GM23248 (cell line): ENCODE measurements around the gene OLFM1. TPM values are rescaled to one million over a fixed set of nuclear protein-coding genes. Genes with fewer than 3 reads are reported as not detected.

Experiments
- DNase-seq: peaks from one replicate; pipeline ENCODE4 v3.0.0-alpha.2; 2015
- H2AFZ ChIP-seq: fragments of 200-600 bp; sonication (generic); 2 replicates; pipeline ENCODE4 v1.6.1; 2016; ENCODE audit warnings: antibody characterized with exemption
- H3F3A ChIP-seq: fragments of 200-600 bp; sonication (generic); 2 replicates; pipeline ENCODE4 v1.6.1; 2016; ENCODE audit warnings: mild to moderate bottlenecking, antibody characterized with exemption, mixed run types; ENCODE audit not compliant: insufficient read depth
- H3K27ac ChIP-seq: fragments of 200-600 bp; sonication (generic); 2 replicates; pipeline ENCODE4 v1.5.1; 2016; ENCODE audit warnings: mild to moderate bottlenecking
- H3K27me3 ChIP-seq: fragments of 200-600 bp; sonication (generic); replicated peaks from 2 replicates; pipeline ENCODE4 v1.6.1; 2016; ENCODE audit warnings: mild to moderate bottlenecking; ENCODE audit not compliant: insufficient read depth
- H3K36me3 ChIP-seq: fragments of 200-600 bp; sonication (generic); 2 replicates; pipeline ENCODE4 v1.6.1; 2016; ENCODE audit warnings: low read depth, mild to moderate bottlenecking
- H3K4me1 ChIP-seq: fragments of 200-600 bp; sonication (generic); 2 replicates; pipeline ENCODE4 v1.6.1; 2016; ENCODE audit warnings: mild to moderate bottlenecking; ENCODE audit not compliant: insufficient read depth
- H3K4me2 ChIP-seq: fragments of 200-600 bp; sonication (generic); one replicate; pipeline ENCODE4 v1.6.1; 2016; ENCODE audit warnings: mild to moderate bottlenecking; ENCODE audit not compliant: unreplicated experiment
- H3K4me3 ChIP-seq: fragments of 200-600 bp; sonication (generic); 2 replicates; pipeline ENCODE4 v1.5.1; 2016; ENCODE audit warnings: mild to moderate bottlenecking
- H3K79me2 ChIP-seq: fragments of 200-600 bp; sonication (generic); 2 replicates; pipeline ENCODE4 v1.6.1; 2016; ENCODE audit warnings: mild to moderate bottlenecking; ENCODE audit not compliant: insufficient read depth
- H3K9ac ChIP-seq: fragments of 200-600 bp; sonication (generic); 2 replicates; pipeline ENCODE4 v1.6.1; 2016; ENCODE audit warnings: mild to moderate bottlenecking
- H3K9me2 ChIP-seq: fragments of 200-600 bp; sonication (generic); 2 replicates; pipeline ENCODE4 v1.6.1; 2016; ENCODE audit warnings: mixed run types, mild to moderate bottlenecking, moderate library complexity; ENCODE audit not compliant: insufficient read depth
- H3K9me3 ChIP-seq: fragments of 200-600 bp; sonication (generic); one replicate; pipeline ENCODE4 v1.6.1; 2017; ENCODE audit warnings: low read depth
- H4K20me1 ChIP-seq: fragments of 200-600 bp; sonication (generic); 2 replicates; pipeline ENCODE4 v1.6.0; 2016; ENCODE audit not compliant: insufficient read depth
- EZH2 ChIP-seq: fragments of 200-600 bp; sonication (generic); IDR thresholded peaks from 2 replicates; pipeline ENCODE4 v1.6.1; 2018; ENCODE audit warnings: antibody characterized with exemption, mild to moderate bottlenecking; ENCODE audit not compliant: insufficient read depth, poor library complexity, severe bottlenecking
- EZH2phosphoT487 ChIP-seq: fragments of 200-600 bp; sonication (generic); IDR thresholded peaks from 2 replicates; pipeline ENCODE4 v1.6.1; 2018; ENCODE audit warnings: antibody characterized with exemption, moderate library complexity, mild to moderate bottlenecking, low read depth; ENCODE audit not compliant: insufficient read depth
- WGBS, 2 experiments: methylation state at CpG; one replicate each; pipeline ENCODE4 v1.1.6; 2015 to 2017; ENCODE audit warnings: low lambda C conversion rate in 2 of 2, low coverage in 1 of 2; ENCODE audit errors: missing lambda C conversion rate in 2 of 2; 5-methylcytosine and 5-hydroxymethylcytosine counted together
- in situ Hi-C: fragments of 300-500 bp; cut with MboI; formaldehyde crosslinking; loops from 2 replicates; pipeline ENCODE4 v1.15.0; 2020
- polyA plus RNA-seq: library from polyadenylated mRNA; unstranded; fragments of >200 nt; fragmentation: Nextera tagmentation; extraction: Ambion mirVana; gene quantifications from 2 replicates; pipeline ENCODE4 v1.2.1, GENCODE V29; 2016
- total RNA-seq: library from RNA; depleted of rRNA; stranded (reverse); fragments of >200 nt; shearing (Covaris generic); gene quantifications from 2 replicates; pipeline ENCODE4 v1.2.3, GENCODE V29; 2014

The OLFM1 gene
- total and polyA plus RNA-seq, 2 experiments from 2014 or later: 17.0 to 31.4 TPM

GRCh38 chr9:135134268-135135022, 47.0 kb downstream of the OLFM1 start:
- H3K9ac ChIP-seq: no peak overlapping the region
- TF ChIP-seq EZH2: no peak
- TF ChIP-seq EZH2phosphoT487: no peak
- H3K9me2 ChIP-seq: no peaks in the 10 kb centered on the region
- no peak overlapping the region for H2AFZ ChIP-seq
- no peaks in the 10 kb centered on the region for H3K9me3 ChIP-seq
- H3K4me3 ChIP-seq: no peak overlapping the region
- H3K27ac ChIP-seq: no peak overlapping the region
- H3K4me1 ChIP-seq: 0 out of 2 replicates have a peak, but pooled peaks cover 3% of the 10 kb centered on the region
- H3F3A ChIP-seq: no peaks in the 10 kb centered on the region
- H3K4me2 ChIP-seq: no peak overlapping the region
- peaks cover 8% of the 10 kb centered on the region for H3K27me3 ChIP-seq
- DNase-seq: no peak
- H3K79me2 ChIP-seq: no peaks in the 10 kb centered on the region
- no peaks in the 10 kb centered on the region for H4K20me1 ChIP-seq
- WGBS, 2 experiments: 15 to 18% methylated on average over 22 to 28 of the region's 28 CpGs
- no peaks in the 10 kb centered on the region for H3K36me3 ChIP-seq
- in situ Hi-C loops: no loop called here

DNA sequence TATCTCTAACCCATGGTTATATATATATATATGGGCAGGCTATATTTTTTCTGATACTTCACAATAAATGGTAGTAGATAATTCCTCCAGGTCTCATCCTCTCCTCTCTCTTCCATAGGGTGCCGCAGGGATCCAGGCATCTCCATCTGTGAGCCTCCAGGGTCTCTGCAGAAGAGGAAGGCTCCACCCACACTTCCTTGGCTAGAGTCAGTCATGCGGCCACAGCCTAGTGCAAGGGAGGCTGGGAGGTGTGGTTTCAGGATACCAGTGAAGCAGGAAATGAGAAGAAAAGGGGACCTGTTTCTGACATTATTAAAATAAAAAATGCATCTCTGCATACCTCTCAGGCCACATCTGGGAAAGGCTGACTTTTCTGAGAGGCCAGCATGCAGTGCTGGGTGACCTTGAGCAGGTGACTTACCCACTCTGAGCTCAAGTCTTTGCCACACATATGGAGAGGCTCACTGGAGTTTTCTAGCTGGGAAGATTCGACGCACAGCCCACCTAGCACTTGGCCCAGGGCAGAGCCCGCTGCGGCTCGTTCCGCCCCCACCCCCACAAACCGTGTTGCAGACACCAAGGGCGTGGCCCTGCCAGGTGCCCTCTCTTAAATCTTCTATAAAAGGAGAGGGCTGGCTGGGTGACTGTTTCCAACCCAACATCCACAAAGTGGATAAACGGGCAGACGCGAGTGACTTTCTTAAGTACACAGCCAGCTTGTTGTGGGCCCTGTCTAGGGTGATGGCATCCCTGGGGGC, 47.9 kb downstream of the OLFM1 start:
- H3K9me2 ChIP-seq: no peaks in the 10 kb centered on the region
- 83 to 89% methylated on average over 13 of the region's 13 CpGs for WGBS, 2 experiments
- H3K4me2 ChIP-seq: no peak overlapping the region
- no peaks in the 10 kb centered on the region for H3K36me3 ChIP-seq
- H3K79me2 ChIP-seq: no peaks in the 10 kb centered on the region
- H3K4me3 ChIP-seq: no peak overlapping the region
- peaks cover 8% of the 10 kb centered on the region for H3K27me3 ChIP-seq
- TF ChIP-seq EZH2 (no peak), EZH2phosphoT487 (no peak)
- no peak overlapping the region for H3K9ac ChIP-seq
- 0 out of 2 replicates have a peak, but pooled peaks cover 3% of the 10 kb centered on the region for H3K4me1 ChIP-seq
- H4K20me1 ChIP-seq: no peaks in the 10 kb centered on the region
- H3K9me3 ChIP-seq: no peaks in the 10 kb centered on the region
- no peak overlapping the region for H3K27ac ChIP-seq
- no peak for DNase-seq
- no peaks in the 10 kb centered on the region for H3F3A ChIP-seq
- no peak overlapping the region for H2AFZ ChIP-seq
- in situ Hi-C loops: no loop called here

- peaks cover 8% of the 10 kb centered on the region for H3K27me3 ChIP-seq
These were observed 48.5 kb downstream of the OLFM1 start for GRCh38 chr9:135135929-135136315.

DNA sequence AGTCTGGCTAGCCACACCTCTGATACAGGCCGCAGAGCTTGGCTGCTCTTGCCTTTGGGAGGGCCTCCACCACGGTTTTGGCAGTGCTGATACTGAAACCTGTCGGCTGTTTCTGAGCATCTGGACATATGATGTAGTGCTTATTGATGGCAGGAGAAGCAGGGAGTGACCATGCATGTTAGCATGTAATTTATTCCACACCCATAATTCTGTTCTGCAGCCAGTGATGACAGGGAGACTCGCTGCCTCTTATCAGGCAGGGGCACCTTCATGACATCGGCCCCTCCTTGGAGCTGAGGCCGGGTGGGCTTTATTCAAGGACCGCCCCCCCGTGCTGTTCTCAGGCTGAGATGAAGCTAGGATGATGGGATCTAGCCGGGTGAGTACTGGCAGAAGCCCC, 49.0 kb downstream of the OLFM1 start:
- Histone ChIP-seq H2AFZ (no peak overlapping the region), H3K4me3 (no peak overlapping the region), H3K4me2 (no peak overlapping the region), H3K9ac (no peak overlapping the region), H3K9me3 (no peaks in the 10 kb centered on the region), H3K79me2 (no peaks in the 10 kb centered on the region), H3F3A (no peaks in the 10 kb centered on the region), H3K27ac (no peak overlapping the region), H4K20me1 (no peaks in the 10 kb centered on the region), H3K9me2 (no peaks in the 10 kb centered on the region), H3K4me1 (0 out of 2 replicates have a peak, but pooled peaks cover 3% of the 10 kb centered on the region), H3K27me3 (peaks cover 8% of the 10 kb centered on the region), H3K36me3 (no peaks in the 10 kb centered on the region)
- TF ChIP-seq EZH2phosphoT487: no peak
- TF ChIP-seq EZH2: no peak
- no peak for DNase-seq
- in situ Hi-C loops: no loop called here
- WGBS, 2 experiments: 25 to 30% methylated on average over 9 of the region's 9 CpGs

More at GRCh38 chr9:135135929-135136315, 48.5 kb downstream of the OLFM1 start:
- DNase-seq: no peak
- H3K79me2 ChIP-seq: no peaks in the 10 kb centered on the region
- no peak overlapping the region for H3K9ac ChIP-seq
- TF ChIP-seq EZH2 (no peak), EZH2phosphoT487 (no peak)
- H3K4me2 ChIP-seq: no peak overlapping the region
- H3K36me3 ChIP-seq: no peaks in the 10 kb centered on the region
- no peak overlapping the region for H3K27ac ChIP-seq
- 0 out of 2 replicates have a peak, but pooled peaks cover 3% of the 10 kb centered on the region for H3K4me1 ChIP-seq
- in situ Hi-C loops: no loop called here
- WGBS, 2 experiments: 36 to 48% methylated on average over 6 of the region's 6 CpGs
- H3K4me3 ChIP-seq: no peak overlapping the region
- H3F3A ChIP-seq: no peaks in the 10 kb centered on the region
- H3K9me2 ChIP-seq: no peaks in the 10 kb centered on the region
- no peak overlapping the region for H2AFZ ChIP-seq
- no peaks in the 10 kb centered on the region for H3K9me3 ChIP-seq
- H4K20me1 ChIP-seq: no peaks in the 10 kb centered on the region
